Stimulated activated CD4-positive, alpha-beta T cell treated with anti-CD3 and anti-CD28 coated beads, Interleukin-1b, Interleukin-23, amount 100 ng/mL, for 4 hours (primary cell): Measurements from ENCODE around the gene AFF2.
"Not testable (repeated sequence)": the region's sequence is repeated elsewhere in the genome, so short reads cannot be mapped to it uniquely, and the experiment has no call there.

ENCODE experiments used
- DNase-seq, 2 donors: peaks; one replicate each; pipeline ENCODE4 v3.0.0-alpha.2; 2020; ENCODE audit warnings: low read depth in 2 of 2

The AFF2 gene

DNA sequence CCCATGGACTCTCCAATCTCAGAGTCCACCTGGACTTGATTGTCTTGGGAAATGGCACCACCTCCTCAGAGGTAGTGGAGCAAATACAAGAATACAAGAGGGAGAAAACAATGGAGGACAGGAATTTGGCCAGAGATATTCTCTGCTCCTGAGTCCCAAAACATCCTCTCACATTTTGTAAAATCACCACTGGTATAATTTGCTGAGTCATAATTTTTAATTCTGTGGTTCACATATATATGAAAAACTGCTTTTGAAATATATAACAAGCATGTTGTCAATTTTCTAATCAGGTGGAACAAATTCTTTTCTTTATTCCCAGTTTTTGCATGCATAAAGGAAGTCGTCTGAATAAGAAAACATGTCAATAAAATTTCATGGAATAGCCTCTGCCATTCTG lies 356.1 kb downstream of the AFF2 start:
- no peak for DNase-seq

DNA sequence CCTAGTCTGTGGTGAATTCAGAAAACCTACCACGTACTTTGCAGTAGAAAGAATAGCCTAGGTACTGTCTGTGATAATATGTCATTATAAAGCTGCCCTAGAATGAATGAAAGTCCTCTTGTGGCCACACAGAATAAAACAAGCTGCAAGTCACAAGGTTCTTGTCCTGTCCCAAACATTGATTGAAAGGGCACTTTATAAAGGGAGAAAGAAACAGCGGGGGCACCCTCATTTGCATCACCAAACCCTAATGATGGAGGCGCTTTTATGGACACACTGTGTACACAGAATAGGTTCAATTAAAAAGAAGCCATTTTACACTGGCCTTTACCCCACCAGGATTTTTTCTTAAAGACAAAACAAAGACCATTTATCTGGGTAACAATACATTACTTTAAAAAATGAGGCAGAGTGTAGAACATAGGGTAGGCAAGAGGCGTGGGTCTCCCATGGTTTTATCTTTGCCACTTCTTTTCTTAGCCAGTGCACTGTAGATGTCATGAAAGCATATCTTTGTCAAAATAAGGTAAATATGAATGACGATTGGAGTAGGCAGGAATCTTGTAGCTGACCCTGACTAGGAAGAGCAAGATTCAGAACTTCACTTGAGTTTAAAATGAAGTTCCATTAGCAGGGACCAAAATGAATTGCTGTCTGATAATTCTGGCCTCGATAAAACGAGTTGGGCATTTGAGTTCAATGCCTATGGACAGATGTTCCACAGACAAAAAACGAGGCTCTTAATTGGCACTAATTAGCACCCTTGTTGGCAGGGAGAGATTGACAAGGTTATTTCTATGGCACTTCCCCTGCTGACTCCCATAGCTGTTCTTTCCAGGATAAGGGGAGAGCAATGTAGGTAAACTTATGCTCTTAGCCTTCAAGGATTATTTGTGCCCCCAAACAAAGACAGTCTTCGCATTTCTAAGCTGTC lies 365.1 kb downstream of the AFF2 start:
- no peak for DNase-seq

DNA sequence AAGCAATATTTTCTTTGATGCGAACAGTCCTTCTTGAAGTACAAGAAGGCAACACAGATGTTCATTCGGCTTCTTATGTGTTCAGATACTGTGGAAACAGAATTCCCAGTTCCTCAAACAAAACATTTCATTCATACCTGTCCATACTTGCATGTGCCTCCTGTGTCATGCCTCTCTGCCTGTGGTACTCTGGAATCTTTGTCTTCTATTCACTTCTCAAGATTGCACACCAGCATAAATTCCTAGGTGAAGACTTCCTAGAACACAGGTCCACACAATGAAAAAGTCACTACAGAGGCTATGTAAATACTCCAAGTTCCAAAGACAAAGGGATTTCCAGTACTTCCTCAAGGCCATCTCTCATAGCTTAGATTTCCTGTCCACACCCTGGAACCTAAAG lies 367.2 kb downstream of the AFF2 start:
- DNase-seq: no peak

DNA sequence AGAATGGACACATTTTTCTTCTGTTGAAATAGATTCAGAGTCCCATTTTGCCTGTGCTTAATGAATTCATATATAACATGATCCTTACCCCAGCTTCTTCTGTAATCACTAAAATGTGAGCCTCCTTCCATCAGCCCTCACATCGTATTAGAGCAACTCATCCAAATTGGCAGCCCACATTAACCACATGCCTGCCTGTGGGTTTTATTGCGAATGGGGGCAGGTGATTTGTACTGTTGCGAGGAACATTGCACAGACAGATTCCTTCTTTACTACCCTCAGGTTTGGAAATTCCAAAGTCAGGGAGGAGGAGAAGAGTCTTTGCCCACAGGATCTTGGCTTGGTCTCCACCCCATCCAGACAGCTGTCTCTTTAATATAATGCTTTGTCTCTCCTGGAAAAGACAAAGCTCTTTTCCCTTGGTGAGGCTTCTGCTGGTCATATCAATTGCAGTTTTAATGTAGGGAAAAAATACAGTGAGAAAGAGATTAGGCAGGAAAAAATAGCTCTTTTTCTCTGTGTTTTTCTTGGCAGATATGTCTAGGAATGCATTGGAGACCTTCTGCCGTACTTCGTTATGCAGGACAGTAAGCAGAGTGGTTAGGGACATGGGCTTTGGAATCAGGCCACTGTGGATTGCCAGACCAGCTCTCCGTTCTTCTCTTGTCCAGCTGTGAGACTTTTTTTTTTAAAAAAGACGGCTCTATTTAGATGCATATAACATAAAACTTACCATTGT lies 371.2 kb downstream of the AFF2 start:
- DNase-seq: no peak

DNA sequence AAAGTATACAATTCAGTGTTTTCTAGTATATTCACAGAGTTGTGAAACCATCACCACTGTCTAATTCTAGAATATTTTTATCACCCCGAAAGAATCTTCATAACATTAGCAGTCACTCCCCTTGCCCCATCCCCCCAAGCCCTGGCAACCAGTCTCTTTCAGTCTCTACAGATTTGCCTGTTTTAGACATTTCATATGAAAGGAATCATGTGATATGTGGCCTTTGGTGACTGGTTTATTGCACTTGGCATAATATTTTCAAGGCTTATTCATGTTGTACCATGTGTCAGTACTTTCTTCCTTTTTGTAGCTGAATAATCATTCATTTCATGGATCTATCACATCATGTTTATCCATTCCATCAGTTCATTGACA lies 371.7 kb downstream of the AFF2 start:
- DNase-seq: no peak

DNA sequence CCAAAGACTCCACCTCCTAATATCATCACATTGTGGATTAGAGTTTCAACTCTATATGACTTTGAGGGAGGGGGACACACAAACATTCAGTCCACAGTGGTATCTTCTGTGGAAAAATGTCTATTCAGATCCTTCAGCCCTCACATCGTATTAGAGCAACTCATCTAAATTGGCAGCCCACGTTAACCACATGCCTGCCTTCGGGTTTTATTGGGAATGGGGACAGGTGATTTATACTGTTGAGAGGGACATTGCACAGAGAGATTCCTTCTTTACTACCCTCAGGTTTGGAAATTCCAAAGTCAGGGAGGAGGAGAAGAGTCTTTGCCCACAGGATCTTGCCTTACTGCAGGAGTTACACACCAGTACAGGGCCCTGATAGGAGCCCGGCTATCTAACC lies 372.5 kb downstream of the AFF2 start:
- no peak for DNase-seq

DNA sequence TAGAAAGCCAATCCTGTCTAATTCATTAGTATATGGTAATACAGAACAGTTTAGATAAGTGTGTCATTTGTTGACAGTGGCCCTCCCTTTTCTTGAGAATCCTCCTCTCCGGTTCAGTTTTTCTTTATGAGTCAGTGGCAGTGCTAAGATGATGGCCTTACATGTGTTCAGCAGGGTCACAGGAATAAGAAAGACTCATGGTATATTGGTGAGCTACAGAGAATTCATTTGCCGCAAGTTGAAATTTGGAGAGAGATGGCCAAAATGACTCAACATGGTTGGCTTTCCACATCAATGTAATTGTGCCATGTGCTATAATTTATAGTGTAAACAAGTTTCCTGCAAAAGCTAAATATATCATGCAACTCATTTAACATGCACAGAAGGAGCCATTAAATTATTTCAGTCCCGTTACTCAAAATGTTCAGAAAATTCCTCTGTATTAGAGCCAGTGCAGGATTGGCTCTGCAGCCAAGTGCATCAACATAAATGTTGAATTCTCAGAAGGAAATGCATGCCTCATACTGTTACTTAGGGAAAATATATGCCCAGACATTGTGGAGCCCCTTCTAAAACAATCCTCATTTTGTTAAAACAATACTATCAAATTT lies 374.3 kb downstream of the AFF2 start:
- DNase-seq: no peak

DNA sequence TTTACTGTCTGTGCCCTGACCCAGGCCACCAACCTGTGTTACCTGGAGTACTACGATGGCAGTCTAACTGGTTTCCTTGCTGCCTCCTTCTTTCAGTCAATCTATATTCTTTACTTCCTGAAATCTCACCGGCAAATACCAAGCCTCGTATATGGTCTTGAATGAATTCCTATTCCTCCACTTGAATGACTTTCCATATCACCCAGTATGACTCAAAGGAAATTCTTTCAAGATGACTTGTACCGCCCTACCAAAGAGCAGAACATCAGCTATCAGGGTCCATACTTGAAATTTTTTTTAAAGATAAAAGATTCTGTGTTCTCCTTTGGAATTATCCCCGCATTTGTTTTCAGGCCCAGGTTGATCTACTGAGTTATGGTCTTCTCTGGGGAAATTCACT lies 378.0 kb downstream of the AFF2 start:
- no peak for DNase-seq

DNA sequence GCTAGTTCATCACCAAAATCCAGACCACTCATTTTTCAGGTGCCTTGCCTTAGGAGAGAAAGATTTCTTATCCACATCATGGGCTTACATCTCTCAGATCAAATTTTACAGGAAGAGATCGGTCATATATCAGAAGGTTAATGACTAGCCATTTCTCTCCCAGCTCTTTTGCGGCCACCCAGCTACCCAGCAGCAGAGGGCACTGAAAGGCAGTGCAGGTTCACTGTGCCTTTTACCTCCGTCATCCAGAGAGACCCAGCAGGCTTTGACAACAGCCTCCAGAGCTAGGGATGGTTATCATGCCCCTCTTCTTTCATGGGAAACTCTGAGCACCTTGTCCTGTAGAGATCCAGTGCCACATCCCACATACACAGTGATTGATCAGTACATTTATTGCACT lies 384.8 kb downstream of the AFF2 start:
- DNase-seq: no peak

DNA sequence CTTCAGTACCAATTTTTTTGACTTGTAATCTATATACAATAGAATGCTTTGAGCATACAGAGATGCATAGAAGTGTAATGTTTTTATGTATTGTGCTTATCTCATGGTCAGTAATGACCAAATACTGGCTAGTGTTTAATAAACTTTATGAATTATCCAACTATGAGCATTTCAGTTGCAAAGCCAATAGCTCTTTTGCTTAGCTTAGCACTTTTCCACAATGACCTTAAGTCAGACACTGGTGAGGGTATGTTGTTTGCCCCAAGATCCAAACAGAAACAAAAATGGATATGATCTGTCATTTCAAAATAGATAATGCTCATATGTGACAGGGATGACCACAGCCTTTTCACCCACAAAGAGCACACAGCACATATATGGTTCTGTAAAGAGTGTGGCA lies 393.0 kb downstream of the AFF2 start:
- DNase-seq: no peak

DNA sequence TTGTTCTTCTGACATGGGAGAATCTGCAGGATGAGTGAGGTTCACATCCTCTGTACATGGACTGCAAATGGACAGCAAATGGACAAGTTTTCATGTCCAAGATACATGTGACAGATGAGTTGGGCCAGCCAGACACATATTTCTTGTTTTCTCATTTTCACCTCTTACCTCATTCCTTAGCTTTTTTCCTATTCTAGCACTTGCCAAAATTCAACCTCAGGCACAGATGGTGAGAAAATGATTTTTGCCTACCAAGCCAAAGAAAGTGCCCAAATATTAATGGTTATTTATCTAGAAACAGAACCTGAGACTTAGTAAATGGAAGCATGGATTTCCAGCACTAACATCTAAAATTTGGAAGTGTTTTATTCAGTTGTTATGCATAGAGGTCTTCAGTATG lies 402.2 kb downstream of the AFF2 start:
- no peak for DNase-seq

DNA sequence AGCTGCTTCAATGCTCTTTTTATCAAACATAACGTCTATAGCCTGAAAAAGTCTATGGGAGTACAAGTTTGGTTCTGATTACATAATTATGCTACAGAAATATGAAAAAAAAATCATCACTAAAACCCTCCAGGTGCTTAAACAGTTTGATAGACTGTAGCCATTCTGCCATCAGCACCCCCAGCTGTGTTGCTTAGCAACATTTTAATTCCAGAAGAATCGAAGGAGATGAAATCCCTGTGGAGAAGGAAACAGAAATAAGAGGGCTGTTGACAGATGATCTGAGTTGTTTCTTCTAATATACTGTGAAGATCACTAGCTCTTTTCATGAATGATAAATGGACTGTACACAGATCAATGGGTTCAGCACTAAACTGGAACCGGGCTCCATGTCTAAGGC lies 402.8 kb downstream of the AFF2 start:
- no peak for DNase-seq

DNA sequence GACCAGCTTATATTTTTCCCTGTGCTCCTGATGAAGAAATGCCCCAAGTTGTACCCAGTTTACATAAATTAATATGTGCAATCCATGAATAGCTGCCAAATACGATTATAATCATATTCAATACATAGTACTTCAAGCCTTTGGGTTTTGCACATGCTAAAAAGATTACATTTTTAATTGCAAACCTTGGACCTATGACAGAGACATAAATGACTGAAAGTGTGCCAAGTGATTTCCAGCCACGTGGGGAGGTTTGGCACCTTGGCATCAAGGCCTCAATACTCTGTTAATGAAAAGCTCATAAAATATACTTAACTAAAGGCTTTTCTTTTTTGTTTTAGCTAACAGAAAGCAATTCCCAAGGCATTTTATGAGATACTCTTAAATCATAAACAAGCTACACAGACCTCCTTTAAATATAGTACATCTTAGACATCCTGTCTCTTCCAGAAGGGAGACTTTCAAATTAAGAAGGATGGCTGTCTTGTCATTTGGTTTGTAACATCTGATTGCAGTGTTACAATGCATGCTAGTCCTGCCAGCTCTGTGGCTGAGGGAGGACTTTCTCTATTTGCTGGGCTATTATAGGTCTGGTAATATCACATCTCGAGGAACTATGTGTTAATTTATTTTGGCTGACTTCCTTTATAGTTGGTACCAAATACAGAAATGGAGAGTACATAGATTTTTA lies 404.1 kb downstream of the AFF2 start:
- DNase-seq: no peak

DNA sequence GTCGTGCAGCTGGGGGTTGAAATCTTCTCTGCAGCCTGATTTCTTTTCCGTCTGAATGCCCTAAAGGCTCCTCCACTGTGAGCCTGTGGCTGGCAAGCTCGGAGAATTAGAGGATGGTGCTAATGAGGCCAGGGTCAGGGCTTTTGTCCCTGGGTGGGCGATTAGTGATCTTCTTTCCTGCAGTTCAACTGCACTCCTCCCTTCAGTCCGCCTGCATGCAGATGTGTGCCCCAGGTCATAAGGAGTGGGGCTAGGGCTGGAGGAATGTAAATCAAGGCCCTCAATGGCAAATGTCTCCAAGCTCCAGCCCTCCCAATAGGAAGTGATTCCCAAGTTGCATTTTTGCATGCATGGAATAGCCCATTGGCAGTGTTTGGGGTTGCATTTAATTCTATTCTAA lies 405.0 kb downstream of the AFF2 start:
- DNase-seq: no peak

DNA sequence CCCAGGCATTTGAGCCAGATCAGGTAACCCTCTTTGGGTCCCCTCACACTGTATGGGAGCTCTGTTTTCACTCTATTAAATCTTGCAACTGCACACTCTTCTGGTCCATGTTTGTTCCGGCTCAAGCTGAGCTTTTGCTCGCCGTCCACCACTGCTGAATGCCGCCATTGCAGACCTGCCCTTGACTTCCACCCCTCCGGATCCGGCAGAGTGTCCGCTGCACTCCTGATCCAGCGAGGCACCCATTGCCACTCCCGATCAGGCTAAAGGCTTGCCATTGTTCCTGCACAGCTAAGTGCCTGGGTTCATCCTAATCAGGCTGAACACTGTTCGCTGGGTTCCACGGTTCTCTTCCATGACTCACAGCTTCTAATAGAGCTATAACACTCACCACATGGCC lies 406.2 kb downstream of the AFF2 start:
- not testable (repeated sequence) for DNase-seq

DNA sequence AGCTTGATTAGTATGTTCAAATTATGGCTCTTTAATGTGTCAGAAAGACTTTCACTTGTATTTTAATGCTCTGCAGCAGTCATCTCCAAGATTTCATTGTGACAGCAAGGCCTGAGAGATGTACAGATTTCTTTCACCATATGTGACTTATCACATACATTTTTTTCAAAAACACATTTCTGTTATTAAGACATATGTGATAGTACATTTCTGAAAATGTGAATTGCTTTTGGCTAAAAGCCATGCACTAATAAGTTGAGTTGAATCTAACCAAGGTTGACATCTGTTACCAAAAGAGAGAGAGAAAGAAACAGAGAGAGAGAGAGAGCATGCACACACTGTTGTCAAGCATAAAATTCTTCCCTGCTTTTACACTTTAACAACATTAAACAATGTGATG lies 409.3 kb downstream of the AFF2 start:
- no peak for DNase-seq

DNA sequence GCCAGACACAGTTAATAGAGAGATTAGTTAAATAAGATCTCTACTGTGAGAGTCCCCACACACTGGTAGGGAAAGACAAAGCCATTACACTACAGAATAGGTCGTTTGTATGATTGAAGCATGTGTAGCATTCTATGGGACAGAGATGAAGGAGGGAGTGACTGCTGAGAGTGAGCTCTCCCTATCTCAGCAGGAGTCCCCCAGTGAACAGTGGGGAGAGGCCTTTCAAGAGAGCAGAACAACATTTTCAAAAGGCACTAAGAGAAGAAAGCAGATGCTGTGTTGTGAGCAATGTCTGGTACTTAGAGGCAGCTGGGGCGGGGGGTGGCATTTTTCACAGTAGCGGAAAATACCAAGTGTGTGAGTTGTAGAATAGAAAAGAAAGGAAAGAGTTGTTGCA lies 413.6 kb downstream of the AFF2 start:
- no peak for DNase-seq

DNA sequence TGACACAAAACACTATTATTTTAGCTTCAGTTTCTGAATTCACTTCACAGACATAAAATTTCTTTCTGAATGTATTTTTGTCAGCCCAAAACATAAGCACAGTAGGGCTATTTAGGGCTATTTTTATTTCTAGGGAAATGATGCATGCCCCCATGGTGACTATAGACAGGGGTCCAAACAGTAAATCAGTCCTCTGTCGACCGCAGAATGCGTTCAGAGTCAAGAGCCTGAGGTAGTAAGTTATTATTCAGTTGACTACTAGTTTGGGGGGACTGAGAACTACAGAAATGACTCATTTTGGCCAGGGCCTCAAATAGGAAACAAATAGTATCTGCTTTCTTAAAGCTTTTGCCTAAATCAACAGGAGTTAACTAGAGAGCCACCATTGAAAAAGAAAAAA lies 414.4 kb downstream of the AFF2 start:
- DNase-seq: no peak

DNA sequence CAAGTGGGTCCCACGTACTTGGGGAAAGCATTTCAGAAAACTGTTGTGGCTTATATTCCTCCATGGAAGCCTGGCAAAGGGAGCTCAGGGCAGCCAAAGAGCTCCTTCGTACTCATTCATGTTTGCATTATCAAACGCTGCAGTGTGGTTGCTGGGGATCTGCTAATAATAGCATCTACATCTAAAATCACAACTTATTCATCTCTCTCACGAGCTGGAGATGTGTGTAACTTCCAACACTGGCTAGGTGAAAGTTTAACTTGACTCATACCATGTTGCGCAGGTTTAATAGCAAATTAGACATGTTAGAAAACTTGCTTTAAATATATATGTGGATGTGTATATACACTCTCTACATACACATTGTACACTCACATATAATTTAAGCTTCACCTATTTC lies 415.1 kb downstream of the AFF2 start:
- DNase-seq: no peak

DNA sequence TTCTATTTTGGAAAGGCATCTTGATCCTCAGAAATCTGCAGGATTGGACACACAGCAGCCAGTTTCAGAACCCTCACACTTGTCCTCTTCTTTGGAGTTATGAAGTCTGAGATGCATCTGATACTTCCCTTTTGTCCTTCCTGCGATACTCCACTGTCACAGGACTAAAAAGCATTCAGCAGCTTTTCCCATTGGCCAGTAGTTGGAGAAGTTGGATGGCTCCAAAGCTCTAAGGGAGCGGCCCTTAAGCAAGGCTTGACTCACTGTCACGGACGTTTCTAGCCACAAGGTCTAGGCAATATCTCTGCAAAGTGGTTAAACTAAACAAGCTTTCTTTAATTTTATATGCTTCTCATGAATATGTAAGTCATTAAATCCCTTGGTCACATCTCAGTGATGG lies 417.0 kb downstream of the AFF2 start:
- DNase-seq: no peak

DNA sequence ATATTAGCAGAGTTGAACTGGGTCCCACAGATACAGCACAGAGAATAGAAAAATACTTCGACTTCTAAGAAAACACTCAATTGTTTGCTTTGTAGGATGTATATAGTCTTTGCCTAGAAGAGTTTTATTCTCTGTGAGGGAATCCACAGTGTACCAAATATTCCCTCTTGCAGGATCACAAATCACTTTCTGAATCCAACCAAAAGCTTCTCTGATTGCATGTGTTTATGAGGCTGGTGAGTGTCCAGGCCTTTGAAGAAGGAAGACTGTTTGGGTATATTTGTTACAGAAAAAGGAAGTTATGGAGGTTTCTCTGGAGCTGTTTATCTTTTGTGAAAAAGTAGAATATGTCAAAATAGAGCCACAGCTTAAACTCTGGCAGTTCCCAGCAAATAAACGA lies 423.2 kb downstream of the AFF2 start:
- no peak for DNase-seq

DNA sequence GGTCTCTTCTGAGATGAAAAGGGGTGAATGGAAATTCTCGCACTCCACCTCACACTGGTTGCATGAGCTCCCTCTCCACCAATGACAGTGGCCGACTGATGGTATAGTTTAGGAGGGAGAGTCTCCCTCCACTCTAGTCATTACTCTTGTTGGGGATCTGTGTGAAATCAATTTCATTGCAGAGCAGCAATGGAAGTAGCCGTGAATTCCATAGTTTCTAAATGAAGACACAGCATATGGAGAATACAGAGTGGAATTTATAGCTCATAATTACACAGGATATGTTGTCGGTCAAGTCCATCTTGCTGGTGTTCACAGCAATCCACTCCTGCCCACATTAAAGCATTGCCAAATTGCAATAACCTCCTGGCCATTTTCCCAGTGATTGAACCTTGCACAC lies 426.0 kb downstream of the AFF2 start:
- DNase-seq: no peak
